ENCODE results near the gene ZNF784.

- TF ChIP-seq CTCF (IDR thresholded peaks at IDR 0.05) (no peak), POLR2A (IDR thresholded peaks at IDR 0.05) (no peak)
Observed at GRCh38 chr19:55656552-55656951, 32.2 kb upstream of the ZNF784 start.
